GM18909 (cell line): ENCODE measurements around the gene PBXIP1.
A peak's percentile ranks its signal among the peaks of the same experiment; 100 is the strongest.

Source experiments
- ATAC-seq: cut with Tn5 transposase; IDR thresholded peaks from one replicate; pipeline ENCODE4 v1.9.1; 2021; ENCODE audit warnings: mild to moderate bottlenecking; ENCODE audit not compliant: unreplicated experiment, poor library complexity

The PBXIP1 gene, protein sequence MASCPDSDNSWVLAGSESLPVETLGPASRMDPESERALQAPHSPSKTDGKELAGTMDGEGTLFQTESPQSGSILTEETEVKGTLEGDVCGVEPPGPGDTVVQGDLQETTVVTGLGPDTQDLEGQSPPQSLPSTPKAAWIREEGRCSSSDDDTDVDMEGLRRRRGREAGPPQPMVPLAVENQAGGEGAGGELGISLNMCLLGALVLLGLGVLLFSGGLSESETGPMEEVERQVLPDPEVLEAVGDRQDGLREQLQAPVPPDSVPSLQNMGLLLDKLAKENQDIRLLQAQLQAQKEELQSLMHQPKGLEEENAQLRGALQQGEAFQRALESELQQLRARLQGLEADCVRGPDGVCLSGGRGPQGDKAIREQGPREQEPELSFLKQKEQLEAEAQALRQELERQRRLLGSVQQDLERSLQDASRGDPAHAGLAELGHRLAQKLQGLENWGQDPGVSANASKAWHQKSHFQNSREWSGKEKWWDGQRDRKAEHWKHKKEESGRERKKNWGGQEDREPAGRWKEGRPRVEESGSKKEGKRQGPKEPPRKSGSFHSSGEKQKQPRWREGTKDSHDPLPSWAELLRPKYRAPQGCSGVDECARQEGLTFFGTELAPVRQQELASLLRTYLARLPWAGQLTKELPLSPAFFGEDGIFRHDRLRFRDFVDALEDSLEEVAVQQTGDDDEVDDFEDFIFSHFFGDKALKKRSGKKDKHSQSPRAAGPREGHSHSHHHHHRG

GRCh38 chr1:154955718-154956543, at the start of gene PBXIP1:
Gene PBXIP1, minus strand, starts transcription at chr1:154956099. Its CDS starts 2,378 bp downstream, at chr1:154953721.
- ATAC-seq, result peak; percentile 69

DNA sequence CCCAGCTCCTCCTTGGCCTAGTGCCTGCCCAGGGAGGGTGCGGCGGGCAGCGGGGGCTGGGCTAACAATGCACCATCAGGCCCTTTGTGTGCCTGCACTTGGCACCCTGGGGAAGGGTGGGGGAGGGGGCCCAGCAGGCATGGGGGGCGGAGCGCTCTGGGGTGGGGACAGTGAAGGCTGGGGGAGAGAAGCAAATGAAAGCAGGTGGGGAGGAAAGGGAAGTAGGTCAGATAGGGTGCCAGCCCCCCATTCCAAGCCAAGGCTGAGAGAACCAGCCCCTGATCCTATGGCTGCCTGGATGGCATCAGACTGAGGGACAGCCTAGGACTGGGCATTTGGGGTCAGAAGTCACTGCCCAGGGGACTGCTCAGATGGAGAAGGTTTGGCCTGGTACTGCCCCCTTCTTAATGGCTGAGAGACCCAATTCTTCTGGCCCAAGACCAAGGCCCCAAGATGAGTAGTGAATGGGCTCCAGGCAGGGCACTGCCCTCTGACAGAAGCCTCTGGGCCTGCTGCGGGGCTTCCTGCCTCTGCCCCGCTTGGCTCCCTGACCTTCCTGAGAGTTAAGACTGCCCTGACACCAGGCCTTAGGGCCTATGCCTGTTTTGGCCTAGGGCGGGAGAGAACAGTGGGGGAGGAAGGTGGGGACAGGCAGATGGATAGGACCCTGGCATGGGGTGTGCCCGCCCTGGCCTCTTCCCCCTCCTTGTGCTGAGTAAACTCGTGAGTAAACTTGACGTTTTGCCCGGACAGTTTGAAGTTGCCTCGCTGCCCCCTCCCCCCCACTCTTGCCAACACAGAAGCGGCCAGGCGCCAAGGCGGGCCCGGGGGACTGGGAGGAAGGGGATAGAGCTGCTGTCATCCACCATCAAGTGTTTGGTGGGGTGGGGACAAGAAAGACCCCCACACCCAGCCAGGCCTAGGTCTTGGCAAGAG, 49.4 kb upstream of the PBXIP1 start:
- no peak for ATAC-seq

- ATAC-seq, result no peak
Measured at GRCh38 chr1:155004352-155005075, 48.6 kb upstream of the PBXIP1 start.

- ATAC-seq, result no peak
Measured at GRCh38 chr1:155003766-155004351, 48.0 kb upstream of the PBXIP1 start.

GRCh38 chr1:155003227-155003765, 47.4 kb upstream of the PBXIP1 start:
- ATAC-seq, result no peak

GRCh38 chr1:155002464-155003226, 46.7 kb upstream of the PBXIP1 start, which contains the start of gene ZBTB7B:
Gene ZBTB7B, plus strand, starts transcription at chr1:155002802. Its CDS starts 11,859 bp downstream, at chr1:155014661.
- ATAC-seq, result no peak

DNA sequence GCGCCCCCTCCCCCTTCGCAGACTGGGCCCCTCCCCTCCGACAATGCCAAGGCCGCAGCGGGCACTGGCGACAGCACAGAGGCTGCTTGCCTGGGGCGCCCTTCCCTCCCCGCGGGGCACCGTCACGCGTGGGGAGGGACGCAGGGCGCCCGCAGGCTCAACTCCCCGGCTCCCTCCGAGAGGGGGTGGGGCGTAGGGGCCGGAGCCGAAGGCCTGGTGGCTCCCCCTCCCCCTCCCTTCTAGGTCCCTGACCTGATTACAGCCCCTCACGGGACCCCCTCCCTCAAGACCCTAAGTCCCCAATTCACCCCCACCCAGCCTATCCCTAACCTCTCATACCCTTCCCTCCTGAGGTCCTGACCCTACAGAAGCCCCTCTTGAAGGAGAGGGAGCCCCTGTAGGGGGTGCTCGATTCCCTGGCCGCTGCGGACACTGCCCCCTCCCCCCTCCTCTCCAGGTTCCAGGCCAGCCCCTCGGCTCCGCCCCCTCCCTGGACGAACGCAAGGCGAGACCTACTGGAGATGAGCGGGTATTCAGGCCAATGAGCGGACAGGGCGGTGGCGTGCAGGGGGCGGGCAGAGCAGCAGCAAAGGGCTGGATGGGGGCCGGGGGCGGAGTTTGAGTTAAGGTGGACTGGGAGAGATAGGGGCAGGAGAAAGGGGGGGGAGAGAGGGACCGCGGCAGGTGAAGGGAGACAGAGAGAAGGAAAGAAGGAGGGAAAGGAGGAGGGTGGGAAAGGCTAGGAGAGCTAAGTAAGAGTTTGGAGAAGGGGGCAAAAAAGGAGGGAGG, 46.0 kb upstream of the PBXIP1 start:
- ATAC-seq, result peak; percentile 53

DNA sequence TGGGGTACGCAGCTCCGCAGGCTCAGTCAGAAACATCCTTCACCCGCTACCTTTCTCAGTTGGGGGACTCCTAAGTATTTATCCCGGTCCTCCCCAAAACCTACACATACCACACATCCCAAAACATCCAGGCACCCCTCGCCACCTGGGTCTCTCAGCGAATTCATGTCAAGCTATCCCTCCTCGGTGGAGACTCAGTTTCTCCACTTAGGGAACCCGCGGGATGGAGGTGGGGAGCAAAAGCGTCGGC, 45.5 kb upstream of the PBXIP1 start:
- no peak for ATAC-seq

DNA sequence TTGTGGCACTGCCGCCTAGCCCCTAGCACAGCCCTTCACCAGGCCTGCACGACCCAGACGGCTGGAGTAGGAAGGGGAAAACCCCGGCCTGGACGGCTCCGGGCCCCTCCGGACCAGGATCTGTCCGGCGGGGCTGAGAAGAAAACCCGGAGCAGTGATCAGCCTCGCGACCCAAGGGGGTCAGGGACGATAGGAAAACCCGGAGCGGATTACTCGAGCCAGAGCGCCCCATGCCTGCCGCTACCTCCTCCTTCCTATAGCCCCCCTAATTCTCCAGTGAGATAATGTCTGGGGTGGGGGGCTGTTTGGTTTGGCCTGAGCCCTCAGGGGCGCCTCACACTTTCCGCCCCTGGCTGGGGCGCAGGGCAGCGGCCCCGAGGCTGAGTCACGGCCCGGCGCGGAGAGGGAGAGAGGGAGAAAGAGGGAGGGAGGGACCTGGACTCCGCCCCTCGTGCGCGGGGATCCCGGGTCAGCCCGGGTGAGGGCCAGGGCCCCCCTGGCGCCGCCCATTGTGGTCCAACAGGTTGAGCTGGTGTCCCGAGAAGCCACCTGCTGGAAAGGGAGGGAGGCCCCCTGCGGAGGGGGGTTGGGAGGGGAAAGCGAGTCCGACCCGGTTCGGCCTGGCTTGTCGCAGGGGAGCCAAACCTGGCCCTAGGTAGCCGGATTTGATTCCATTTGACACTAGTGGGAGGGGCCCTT, 45.0 kb upstream of the PBXIP1 start:
- ATAC-seq, result peak; percentile 40

DNA sequence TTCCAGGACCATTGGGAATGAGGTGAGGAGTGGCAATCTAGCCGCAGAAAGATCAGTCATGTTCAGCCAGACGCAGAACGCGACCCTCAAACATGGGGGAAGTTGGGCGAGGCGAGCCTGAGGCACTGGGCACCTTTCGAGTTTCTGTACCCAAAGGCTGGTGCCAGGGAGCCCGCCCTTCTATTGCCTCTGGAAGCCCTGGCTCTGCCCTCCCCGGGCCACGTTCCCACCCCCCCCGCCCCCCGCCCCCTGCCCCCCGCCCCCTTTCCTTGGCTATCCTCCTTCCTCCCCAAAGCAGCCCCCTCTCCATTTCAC, 44.5 kb upstream of the PBXIP1 start:
- ATAC-seq, result no peak

- ATAC-seq, result no peak
Measured at GRCh38 chr1:154999571-155000410, 43.9 kb upstream of the PBXIP1 start.

GRCh38 chr1:154998818-154999570, 43.1 kb upstream of the PBXIP1 start:
- no peak for ATAC-seq

DNA sequence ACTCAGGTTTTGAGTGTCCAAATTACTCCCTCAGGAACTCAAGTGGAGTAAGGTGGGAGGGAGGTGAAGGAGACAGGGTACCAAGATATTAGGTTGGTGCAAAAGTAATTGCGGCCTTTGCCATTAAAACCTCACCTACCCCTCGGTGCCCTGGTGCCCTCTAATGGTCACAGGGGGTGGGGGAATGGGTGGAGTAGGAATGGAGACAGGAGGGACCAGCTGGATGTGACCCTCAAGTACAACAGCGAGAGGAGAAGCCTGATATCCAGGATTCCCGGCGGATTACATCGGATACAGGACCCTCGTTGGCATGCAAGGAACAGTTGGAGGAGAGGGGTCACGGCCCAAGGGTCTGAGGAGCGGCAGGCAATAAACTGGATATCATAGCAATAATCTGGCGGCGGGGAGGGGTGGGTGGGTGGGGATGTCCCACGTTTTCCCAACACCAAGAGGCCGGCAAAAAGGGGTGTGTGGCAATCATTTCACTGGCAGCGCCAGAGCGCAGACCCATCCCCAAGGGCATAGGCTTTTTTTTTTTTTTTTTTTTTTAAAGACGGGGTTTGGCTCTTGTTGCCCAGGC, 42.4 kb upstream of the PBXIP1 start:
- ATAC-seq, result no peak

GRCh38 chr1:154996966-154997701, 41.2 kb upstream of the PBXIP1 start:
- no peak for ATAC-seq
